Measurements from ENCODE around the gene SYT1.

- TF ChIP-seq GATA2 (IDR thresholded peaks at IDR 0.05; ENCODE audit: low read depth, low read length) (no peak), GATA3 (IDR thresholded peaks at IDR 0.05; ENCODE audit: low read depth, low read length) (no peak)
These were observed 304.1 kb downstream of the SYT1 start for GRCh38 chr12:79168687-79169086.
